ENCODE results near the gene RASAL2.

The RASAL2 gene

GRCh38 chr1:178407655-178408054 is 313.8 kb downstream of the RASAL2 start:
- Histone ChIP-seq H3K9ac (ENCODE audit: insufficient read length) (no peak overlapping the region), H3K4me3 (no peak overlapping the region)

DNA sequence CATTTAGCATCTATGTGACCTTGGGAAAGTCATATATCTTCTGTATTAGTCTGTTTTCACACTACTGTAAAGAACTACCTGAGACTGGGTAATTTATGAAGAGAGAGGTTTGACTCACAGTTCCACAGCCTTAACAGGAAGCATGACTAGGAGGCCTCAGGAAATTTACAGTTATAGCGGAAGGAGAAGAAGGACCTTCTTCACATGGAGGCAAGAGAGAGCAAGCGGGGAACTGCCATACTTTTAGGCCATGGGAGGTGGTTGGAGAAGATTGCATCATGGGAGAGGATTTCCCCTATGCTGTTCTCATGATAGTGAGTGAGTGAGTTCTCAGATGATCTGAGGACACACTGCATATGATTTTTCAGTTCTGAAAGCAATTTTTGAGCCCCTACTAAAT is 315.0 kb downstream of the RASAL2 start:
- Histone ChIP-seq H3K9me3 (ENCODE audit: low read depth, low read length) (no peaks in the 10 kb centered on the region), H3K4me3 (no peak overlapping the region), H3K27ac (no peak overlapping the region), H3K36me3 (ENCODE audit: insufficient read depth, low read length) (no peaks in the 10 kb centered on the region), H3K9ac (ENCODE audit: insufficient read length) (no peak overlapping the region)
- no peak for TF ChIP-seq FOXP2 (optimal IDR thresholded peaks at IDR 0.05; ENCODE audit: control extremely low read depth, extremely low read length, insufficient read depth)
- TF ChIP-seq POLR2AphosphoS5 (IDR thresholded peaks at IDR 0.05; ENCODE audit: borderline replicate concordance, low read depth, low read length), result no peak
- TF ChIP-seq EZH2 (IDR thresholded peaks at IDR 0.05), result no peak
- DNase-seq (ENCODE audit: low read depth, low spot score), result no peak

More at GRCh38 chr1:178407655-178408054, 313.8 kb downstream of the RASAL2 start:
- Histone ChIP-seq H3K27ac (no peak overlapping the region), H3K9me3 (ENCODE audit: low read depth, low read length) (no peaks in the 10 kb centered on the region), H3K36me3 (ENCODE audit: insufficient read depth, low read length) (no peaks in the 10 kb centered on the region)
- TF ChIP-seq POLR2AphosphoS5 (IDR thresholded peaks at IDR 0.05; ENCODE audit: borderline replicate concordance, low read depth, low read length), result no peak
- TF ChIP-seq EZH2 (IDR thresholded peaks at IDR 0.05), result no peak
- TF ChIP-seq FOXP2 (optimal IDR thresholded peaks at IDR 0.05; ENCODE audit: control extremely low read depth, extremely low read length, insufficient read depth), result no peak
- no peak for DNase-seq (ENCODE audit: low read depth, low spot score)

GRCh38 chr1:178409541-178409940 is 315.6 kb downstream of the RASAL2 start:
- DNase-seq (ENCODE audit: low read depth, low spot score), result no peak
- H3K36me3 ChIP-seq (ENCODE audit: insufficient read depth, low read length), result no peaks in the 10 kb centered on the region
- no peak overlapping the region for H3K4me3 ChIP-seq
- TF ChIP-seq POLR2AphosphoS5 (IDR thresholded peaks at IDR 0.05; ENCODE audit: borderline replicate concordance, low read depth, low read length) (no peak), EZH2 (IDR thresholded peaks at IDR 0.05) (no peak), FOXP2 (optimal IDR thresholded peaks at IDR 0.05; ENCODE audit: control extremely low read depth, extremely low read length, insufficient read depth) (no peak)
- H3K9me3 ChIP-seq (ENCODE audit: low read depth, low read length), result no peaks in the 10 kb centered on the region
- no peak overlapping the region for H3K9ac ChIP-seq (ENCODE audit: insufficient read length)
- H3K27ac ChIP-seq, result no peak overlapping the region

DNA sequence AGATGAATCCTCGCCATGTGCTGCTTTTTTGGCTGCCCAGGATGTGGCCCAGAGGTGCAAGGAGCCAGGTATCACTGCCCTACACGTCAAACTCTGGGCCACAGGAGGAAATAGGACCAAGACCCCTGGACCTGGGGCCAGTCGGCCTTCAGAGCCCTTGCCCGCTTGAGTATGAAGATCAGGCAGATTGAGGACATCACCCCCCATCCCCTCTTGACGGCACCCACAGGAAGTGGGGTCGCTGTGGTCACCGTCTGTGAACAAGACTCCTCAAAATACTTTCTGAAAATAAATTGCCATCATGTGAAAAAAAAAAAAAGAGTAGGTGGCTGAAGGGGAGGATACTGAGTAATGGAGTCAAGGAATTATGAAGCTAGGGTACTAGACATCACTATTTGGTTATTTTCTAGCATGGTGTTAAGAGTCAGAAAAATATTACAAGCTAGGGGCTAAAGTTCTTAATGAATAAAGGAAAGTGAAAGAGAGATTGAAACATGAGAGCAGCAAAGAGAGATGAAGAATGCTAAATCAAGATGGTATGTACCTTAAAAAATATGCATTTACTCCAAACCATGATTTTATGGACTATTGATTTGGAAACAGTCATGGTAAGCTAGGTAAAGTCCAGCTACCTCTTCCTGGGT is 318.0 kb downstream of the RASAL2 start:
- no peak for DNase-seq (ENCODE audit: low read depth, low spot score)
- Histone ChIP-seq H3K4me3 (no peak overlapping the region), H3K9ac (ENCODE audit: insufficient read length) (no peak overlapping the region), H3K9me3 (ENCODE audit: low read depth, low read length) (no peaks in the 10 kb centered on the region), H3K36me3 (ENCODE audit: insufficient read depth, low read length) (no peaks in the 10 kb centered on the region), H3K27ac (no peak overlapping the region)
- TF ChIP-seq POLR2AphosphoS5 (IDR thresholded peaks at IDR 0.05; ENCODE audit: borderline replicate concordance, low read depth, low read length) (no peak), FOXP2 (optimal IDR thresholded peaks at IDR 0.05; ENCODE audit: control extremely low read depth, extremely low read length, insufficient read depth) (no peak), EZH2 (IDR thresholded peaks at IDR 0.05) (no peak)

- TF ChIP-seq EZH2 (IDR thresholded peaks at IDR 0.05) (no peak), POLR2AphosphoS5 (IDR thresholded peaks at IDR 0.05; ENCODE audit: borderline replicate concordance, low read depth, low read length) (no peak), FOXP2 (optimal IDR thresholded peaks at IDR 0.05; ENCODE audit: control extremely low read depth, extremely low read length, insufficient read depth) (no peak)
- Histone ChIP-seq H3K9me3 (ENCODE audit: low read depth, low read length) (no peaks in the 10 kb centered on the region), H3K36me3 (ENCODE audit: insufficient read depth, low read length) (no peaks in the 10 kb centered on the region), H3K4me3 (no peak overlapping the region), H3K9ac (ENCODE audit: insufficient read length) (no peak overlapping the region), H3K27ac (no peak overlapping the region)
- DNase-seq (ENCODE audit: low read depth, low spot score), result no peak
Measured at GRCh38 chr1:178412400-178412770, 318.5 kb downstream of the RASAL2 start.

- no peak overlapping the region for H3K4me3 ChIP-seq
- no peak for TF ChIP-seq POLR2AphosphoS5 (IDR thresholded peaks at IDR 0.05; ENCODE audit: borderline replicate concordance, low read depth, low read length)
- TF ChIP-seq EZH2 (IDR thresholded peaks at IDR 0.05), result no peak
- TF ChIP-seq FOXP2 (optimal IDR thresholded peaks at IDR 0.05; ENCODE audit: control extremely low read depth, extremely low read length, insufficient read depth), result no peak
- H3K9me3 ChIP-seq (ENCODE audit: low read depth, low read length), result no peaks in the 10 kb centered on the region
- no peaks in the 10 kb centered on the region for H3K36me3 ChIP-seq (ENCODE audit: insufficient read depth, low read length)
- no peak for DNase-seq (ENCODE audit: low read depth, low spot score)
- no peak overlapping the region for H3K9ac ChIP-seq (ENCODE audit: insufficient read length)
- H3K27ac ChIP-seq, result no peak overlapping the region
Measured at GRCh38 chr1:178417858-178418257, 324.0 kb downstream of the RASAL2 start.

DNA sequence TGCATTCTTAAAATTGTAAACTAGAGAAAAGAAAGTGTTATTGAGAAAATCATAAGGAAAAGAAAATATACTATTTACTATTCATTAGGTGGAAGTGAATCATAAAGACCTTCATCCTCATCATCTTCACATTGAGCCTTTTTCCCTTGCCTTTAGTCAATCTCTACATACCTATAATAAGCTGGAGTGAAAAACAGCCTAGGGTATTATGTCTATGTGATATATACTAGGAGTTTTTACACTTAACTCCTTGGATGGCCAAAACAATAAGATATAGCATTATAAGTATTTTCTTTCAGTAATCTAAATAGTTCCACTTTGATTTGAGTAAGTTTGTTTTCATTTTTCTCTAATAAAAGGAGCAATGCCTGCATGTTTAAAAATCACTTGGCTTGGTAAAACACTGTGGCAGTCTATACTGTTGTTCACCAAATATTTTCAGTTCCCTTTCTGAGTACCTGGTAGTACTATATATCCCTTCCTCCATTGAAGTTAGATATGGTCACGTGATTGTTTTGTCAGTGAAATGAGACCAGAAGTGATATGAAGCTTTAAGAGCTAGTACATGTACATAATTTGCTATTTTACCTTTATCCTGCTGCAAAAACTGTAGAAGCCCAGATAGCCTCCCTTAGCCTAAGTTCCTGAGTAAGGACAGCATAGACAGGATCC is 324.5 kb downstream of the RASAL2 start:
- H3K4me3 ChIP-seq, result no peak overlapping the region
- H3K9ac ChIP-seq (ENCODE audit: insufficient read length), result no peak overlapping the region

DNA sequence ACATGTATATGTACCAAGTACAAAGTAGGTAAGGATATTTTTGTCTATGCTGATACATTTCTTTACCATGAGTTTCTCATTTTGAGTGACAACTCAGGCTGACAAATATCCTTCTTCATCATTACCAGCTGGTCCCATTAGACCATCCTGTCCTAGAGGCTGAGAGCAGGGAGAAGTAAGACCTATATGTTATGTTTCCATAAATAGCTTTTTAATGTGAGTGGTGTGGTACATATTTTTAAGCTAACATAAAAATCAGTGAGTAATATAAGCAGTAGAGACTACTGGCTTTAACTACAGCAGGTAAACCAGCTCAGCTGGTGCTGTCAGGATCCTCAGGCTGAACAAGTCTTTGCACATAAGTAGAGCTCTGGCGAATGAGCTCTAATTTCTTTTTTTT is 340.5 kb downstream of the RASAL2 start:
- Histone ChIP-seq H3K27ac (no peak overlapping the region), H3K9ac (ENCODE audit: insufficient read length) (no peak overlapping the region), H3K36me3 (ENCODE audit: insufficient read depth, low read length) (no peaks in the 10 kb centered on the region), H3K4me3 (no peak overlapping the region), H3K9me3 (ENCODE audit: low read depth, low read length) (no peaks in the 10 kb centered on the region)
- TF ChIP-seq FOXP2 (optimal IDR thresholded peaks at IDR 0.05; ENCODE audit: control extremely low read depth, extremely low read length, insufficient read depth), result no peak
- TF ChIP-seq POLR2AphosphoS5 (IDR thresholded peaks at IDR 0.05; ENCODE audit: borderline replicate concordance, low read depth, low read length), result no peak
- no peak for TF ChIP-seq EZH2 (IDR thresholded peaks at IDR 0.05)
- DNase-seq (ENCODE audit: low read depth, low spot score), result no peak

More for the DNA sequence above, 324.5 kb downstream of the RASAL2 start:
- Histone ChIP-seq H3K27ac (no peak overlapping the region), H3K36me3 (ENCODE audit: insufficient read depth, low read length) (no peaks in the 10 kb centered on the region), H3K9me3 (ENCODE audit: low read depth, low read length) (no peaks in the 10 kb centered on the region)
- no peak for DNase-seq (ENCODE audit: low read depth, low spot score)
- TF ChIP-seq POLR2AphosphoS5 (IDR thresholded peaks at IDR 0.05; ENCODE audit: borderline replicate concordance, low read depth, low read length), result no peak
- no peak for TF ChIP-seq EZH2 (IDR thresholded peaks at IDR 0.05)
- TF ChIP-seq FOXP2 (optimal IDR thresholded peaks at IDR 0.05; ENCODE audit: control extremely low read depth, extremely low read length, insufficient read depth), result no peak
